GM12891 (cell line): Measurements from ENCODE around the gene SNRPD3.

ENCODE experiments used
- PAX5 ChIP-seq: IDR thresholded peaks from 2 replicates; pipeline ENCODE4 v1.6.1; 2011; ENCODE audit warnings: low read length, moderate library complexity, mild to moderate bottlenecking; ENCODE audit not compliant: insufficient read depth, severe bottlenecking
- POLR2A ChIP-seq: IDR thresholded peaks from 2 replicates; pipeline ENCODE4 v1.6.1; 2011; ENCODE audit warnings: low read depth, low read length, control low read depth
- TAF1 ChIP-seq: IDR thresholded peaks from 2 replicates; pipeline ENCODE4 v1.6.1; 2011; ENCODE audit warnings: low read depth, low read length, control low read depth

- TF ChIP-seq POLR2A, result no peak
- no peak for TF ChIP-seq TAF1
- no peak for TF ChIP-seq PAX5
Observed at GRCh38 chr22:24529898-24530297, 25.9 kb upstream of the SNRPD3 start.
